Panc1 (cell line): ENCODE measurements around the gene ZNF92. TPM values are rescaled to one million over a fixed set of nuclear protein-coding genes. Genes with fewer than 3 reads are reported as not detected.
"Not testable (repeated sequence)": the region's sequence is repeated elsewhere in the genome, so short reads cannot be mapped to it uniquely, and the experiment has no call there.

Experiments
- ATAC-seq: fragments of 200-7000 bp; cut with Tn5 transposase; 2 replicates; pipeline ENCODE4 v1.9.1; 2020; ENCODE audit warnings: mild to moderate bottlenecking, moderate library complexity
- BruUV-seq: library from RNA; stranded (reverse); fragments of 400-500 nt; replicated peaks from 2 replicates; lab custom pipeline; 2021; lab: Mats Ljungman, UMichigan
- CTCF ChIA-PET: fragments of 300-600 bp; sonication (Branson Sonifier 250); formaldehyde crosslinking; loops from one replicate; lab custom pipeline; 2022; ENCODE audit warnings: antibody characterized with exemption; lab: Charles Lee
- POLR2A ChIA-PET: fragments of 300-600 bp; sonication (Branson Sonifier 250); formaldehyde crosslinking; loops from one replicate; lab custom pipeline; 2022; ENCODE audit warnings: antibody characterized with exemption; lab: Charles Lee
- DNase-seq: peaks from one replicate; pipeline ENCODE4 v3.0.0-alpha.2; 2010; ENCODE audit warnings: low read depth, low spot score
- H3K27ac ChIP-seq: 2 replicates; pipeline ENCODE4 v1.5.1; 2011; ENCODE audit warnings: mild to moderate bottlenecking, low read length, inconsistent platforms
- H3K27me3 ChIP-seq: fragments of 200-500 bp; sonication (Bioruptor generic); 2 replicates; pipeline ENCODE4 v1.6.0; 2014; ENCODE audit warnings: low read length, inconsistent platforms; ENCODE audit not compliant: control insufficient read depth, insufficient read depth
- H3K36me3 ChIP-seq: fragments of 200-500 bp; sonication (Bioruptor generic); 2 replicates; pipeline ENCODE4 v1.5.1; 2014; ENCODE audit warnings: inconsistent platforms, mild to moderate bottlenecking, low read length, moderate library complexity; ENCODE audit not compliant: control insufficient read depth, insufficient read depth
- H3K4me1 ChIP-seq: 2 replicates; pipeline ENCODE4 v1.5.1; 2011; ENCODE audit warnings: inconsistent platforms, mild to moderate bottlenecking, low read length, moderate library complexity; ENCODE audit not compliant: control insufficient read depth, insufficient read depth
- H3K4me3 ChIP-seq, 2 experiments: 2 replicates each; pipeline ENCODE4 v1.5.1; 2011 to 2012; ENCODE audit warnings: low read depth in 2 of 2, low read length in 2 of 2, mild to moderate bottlenecking in 2 of 2, inconsistent platforms in 1 of 2, moderate library complexity in 1 of 2
- H3K9me3 ChIP-seq: fragments of 200-500 bp; sonication (Bioruptor generic); 2 replicates; pipeline ENCODE4 v1.5.1; 2014; ENCODE audit warnings: low read depth, mild to moderate bottlenecking, inconsistent platforms, low read length, moderate library complexity; ENCODE audit not compliant: control insufficient read depth, insufficient read depth
- POLR2AphosphoS5 ChIP-seq: IDR thresholded peaks from 2 replicates; pipeline ENCODE4 v1.6.1; 2012; ENCODE audit warnings: mild to moderate bottlenecking, low read depth, low read length, moderate library complexity
- SIN3A ChIP-seq: IDR thresholded peaks from 2 replicates; pipeline ENCODE4 v1.6.1; 2012; ENCODE audit warnings: low read depth, mild to moderate bottlenecking, low read length, moderate library complexity, borderline replicate concordance; ENCODE audit not compliant: insufficient read depth
- TCF7L2 ChIP-seq: IDR thresholded peaks from 2 replicates; pipeline ENCODE4 v1.6.1; 2011; ENCODE audit warnings: mild to moderate bottlenecking, low read depth, low read length, inconsistent platforms
- in situ Hi-C: cut with HindIII; loops from 2 replicates; pipeline ENCODE4 v1.10.0; 2016; ENCODE audit warnings: low sequenced_read_pairs, low pct_unique_long_range_greater_than_20kb
- intact Hi-C: fragments of 100-400 bp; cut with micrococcal nuclease; formaldehyde crosslinking; loops from one replicate; pipeline ENCODE4 v1.10.0; 2022; ENCODE audit not compliant: unreplicated experiment
- total RNA-seq: library from RNA; stranded (reverse); gene quantifications from one replicate; pipeline ENCODE4 v1.2.1, GENCODE V29; 2021; ENCODE audit not compliant: unreplicated experiment
- TF ChIP-seq, protein P1 (sequence below), 2 experiments: IDR thresholded peaks; 2 replicates each; pipeline ENCODE4 v1.6.1; 2011 to 2012; ENCODE audit warnings: low read depth in 2 of 2, control low read depth in 1 of 2, low read length in 1 of 2, mild to moderate bottlenecking in 1 of 2, moderate library complexity in 1 of 2; ENCODE audit not compliant: insufficient read depth in 1 of 2
- TF ChIP-seq, protein P2 (sequence below): fragments of 450-650 bp; IDR thresholded peaks from 2 replicates; pipeline ENCODE4 v1.5.1; 2017; ENCODE audit warnings: mild to moderate bottlenecking

The ZNF92 gene
- total RNA-seq, 1 experiment from 2014 or later: 10.7 TPM

DNA sequence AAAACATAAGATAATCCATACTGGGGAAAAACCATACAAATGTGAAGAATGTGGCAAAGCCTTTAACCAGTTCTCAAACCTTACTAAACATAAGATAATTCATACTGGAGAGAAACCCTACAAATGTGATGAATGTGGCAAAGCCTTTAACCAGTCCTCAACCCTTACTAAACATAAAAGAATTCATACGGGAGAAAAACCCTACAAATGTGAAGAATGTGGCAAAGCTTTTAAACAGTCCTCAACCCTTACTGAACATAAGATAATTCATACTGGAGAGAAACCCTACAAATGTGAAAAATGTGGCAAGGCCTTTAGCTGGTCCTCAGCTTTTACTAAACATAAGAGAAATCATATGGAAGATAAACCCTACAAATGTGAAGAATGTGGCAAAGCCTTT is 25.4 kb downstream of the ZNF92 start:
- in situ Hi-C loops, H3K27me3 ChIP-seq, POLR2A ChIA-PET, DNase-seq, H3K4me1 ChIP-seq, CTCF ChIA-PET, H3K4me3 ChIP-seq, H3K36me3 ChIP-seq, BruUV-seq, H3K27ac ChIP-seq, intact Hi-C loops, ATAC-seq: not testable (repeated sequence)
- peaks cover 39% of the 10 kb centered on the region; the same call in 1 of the 2 replicates for H3K9me3 ChIP-seq

DNA sequence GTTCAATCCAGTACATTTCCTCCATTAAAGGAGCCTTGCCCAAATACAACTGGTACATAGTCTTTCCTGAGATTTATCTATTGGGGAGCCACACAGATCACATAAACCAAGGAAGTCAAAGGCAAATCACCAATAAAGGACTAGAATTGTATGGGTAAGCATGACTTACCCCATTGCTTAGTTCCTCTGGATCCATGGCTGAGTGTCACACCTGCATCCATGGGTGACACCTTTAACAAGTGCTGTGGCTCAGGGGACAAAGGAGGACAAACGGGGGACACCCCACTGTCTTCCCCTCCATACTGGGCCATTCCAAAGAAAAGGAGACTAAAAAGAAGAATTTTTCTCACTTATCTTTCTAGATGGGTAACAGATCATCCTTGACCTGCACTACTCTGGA is 30.4 kb downstream of the ZNF92 start:
- H3K36me3 ChIP-seq: no peaks in the 10 kb centered on the region; the same call in 1 of the 2 replicates
- H3K4me3 ChIP-seq: no peak overlapping the region
- TF ChIP-seq, protein P1, sequence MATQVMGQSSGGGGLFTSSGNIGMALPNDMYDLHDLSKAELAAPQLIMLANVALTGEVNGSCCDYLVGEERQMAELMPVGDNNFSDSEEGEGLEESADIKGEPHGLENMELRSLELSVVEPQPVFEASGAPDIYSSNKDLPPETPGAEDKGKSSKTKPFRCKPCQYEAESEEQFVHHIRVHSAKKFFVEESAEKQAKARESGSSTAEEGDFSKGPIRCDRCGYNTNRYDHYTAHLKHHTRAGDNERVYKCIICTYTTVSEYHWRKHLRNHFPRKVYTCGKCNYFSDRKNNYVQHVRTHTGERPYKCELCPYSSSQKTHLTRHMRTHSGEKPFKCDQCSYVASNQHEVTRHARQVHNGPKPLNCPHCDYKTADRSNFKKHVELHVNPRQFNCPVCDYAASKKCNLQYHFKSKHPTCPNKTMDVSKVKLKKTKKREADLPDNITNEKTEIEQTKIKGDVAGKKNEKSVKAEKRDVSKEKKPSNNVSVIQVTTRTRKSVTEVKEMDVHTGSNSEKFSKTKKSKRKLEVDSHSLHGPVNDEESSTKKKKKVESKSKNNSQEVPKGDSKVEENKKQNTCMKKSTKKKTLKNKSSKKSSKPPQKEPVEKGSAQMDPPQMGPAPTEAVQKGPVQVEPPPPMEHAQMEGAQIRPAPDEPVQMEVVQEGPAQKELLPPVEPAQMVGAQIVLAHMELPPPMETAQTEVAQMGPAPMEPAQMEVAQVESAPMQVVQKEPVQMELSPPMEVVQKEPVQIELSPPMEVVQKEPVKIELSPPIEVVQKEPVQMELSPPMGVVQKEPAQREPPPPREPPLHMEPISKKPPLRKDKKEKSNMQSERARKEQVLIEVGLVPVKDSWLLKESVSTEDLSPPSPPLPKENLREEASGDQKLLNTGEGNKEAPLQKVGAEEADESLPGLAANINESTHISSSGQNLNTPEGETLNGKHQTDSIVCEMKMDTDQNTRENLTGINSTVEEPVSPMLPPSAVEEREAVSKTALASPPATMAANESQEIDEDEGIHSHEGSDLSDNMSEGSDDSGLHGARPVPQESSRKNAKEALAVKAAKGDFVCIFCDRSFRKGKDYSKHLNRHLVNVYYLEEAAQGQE (IDR thresholded peaks at IDR 0.05; ENCODE audit: insufficient read depth in 1 of 2, low read depth in 2 of 2, low read length in 1 of 2): no peak
- TF ChIP-seq SIN3A (no peak), TCF7L2 (no peak), POLR2AphosphoS5 (no peak)
- TF ChIP-seq, protein P2, sequence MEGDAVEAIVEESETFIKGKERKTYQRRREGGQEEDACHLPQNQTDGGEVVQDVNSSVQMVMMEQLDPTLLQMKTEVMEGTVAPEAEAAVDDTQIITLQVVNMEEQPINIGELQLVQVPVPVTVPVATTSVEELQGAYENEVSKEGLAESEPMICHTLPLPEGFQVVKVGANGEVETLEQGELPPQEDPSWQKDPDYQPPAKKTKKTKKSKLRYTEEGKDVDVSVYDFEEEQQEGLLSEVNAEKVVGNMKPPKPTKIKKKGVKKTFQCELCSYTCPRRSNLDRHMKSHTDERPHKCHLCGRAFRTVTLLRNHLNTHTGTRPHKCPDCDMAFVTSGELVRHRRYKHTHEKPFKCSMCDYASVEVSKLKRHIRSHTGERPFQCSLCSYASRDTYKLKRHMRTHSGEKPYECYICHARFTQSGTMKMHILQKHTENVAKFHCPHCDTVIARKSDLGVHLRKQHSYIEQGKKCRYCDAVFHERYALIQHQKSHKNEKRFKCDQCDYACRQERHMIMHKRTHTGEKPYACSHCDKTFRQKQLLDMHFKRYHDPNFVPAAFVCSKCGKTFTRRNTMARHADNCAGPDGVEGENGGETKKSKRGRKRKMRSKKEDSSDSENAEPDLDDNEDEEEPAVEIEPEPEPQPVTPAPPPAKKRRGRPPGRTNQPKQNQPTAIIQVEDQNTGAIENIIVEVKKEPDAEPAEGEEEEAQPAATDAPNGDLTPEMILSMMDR: no peak
- DNase-seq: no peak
- no peak for ATAC-seq
- peaks cover 14% of the 10 kb centered on the region; the same call in 1 of the 2 replicates for H3K9me3 ChIP-seq
- no TSS peak for BruUV-seq
- POLR2A ChIA-PET: interaction anchor here (0.7 kb wide), 1 partner anchor 454 kb away, joined by 6 read pairs; no protein-coding TSS in a partner anchor
- H3K27me3 ChIP-seq: no peaks in the 10 kb centered on the region
- H3K4me1 ChIP-seq: no peaks in the 10 kb centered on the region
- CTCF ChIA-PET: no interaction called here
- intact Hi-C loops (no loop called here), in situ Hi-C loops (no loop called here)
- no peak overlapping the region for H3K27ac ChIP-seq

DNA sequence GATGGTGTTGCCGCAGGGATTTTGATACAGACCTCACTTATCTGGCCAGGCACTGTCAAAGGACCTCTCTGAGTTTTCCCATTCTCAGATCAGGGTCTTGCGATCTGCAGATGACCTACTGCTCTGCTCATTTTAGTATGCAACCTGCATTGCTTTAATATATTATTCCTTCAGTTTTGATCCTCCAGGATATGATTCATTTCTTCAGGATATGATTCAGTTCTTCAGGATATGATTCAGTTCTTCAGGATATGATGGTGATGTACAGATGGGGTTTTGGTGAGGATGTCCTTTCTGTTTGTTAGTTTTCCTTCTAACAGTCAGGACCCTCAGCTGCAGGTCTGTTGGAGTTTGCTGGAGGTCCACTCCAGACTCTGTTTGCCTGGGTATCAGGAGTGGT is 33.1 kb downstream of the ZNF92 start:
- BruUV-seq, in situ Hi-C loops, ATAC-seq, POLR2A ChIA-PET, H3K27me3 ChIP-seq, H3K36me3 ChIP-seq, H3K9me3 ChIP-seq, H3K27ac ChIP-seq, DNase-seq, CTCF ChIA-PET, H3K4me3 ChIP-seq, intact Hi-C loops, H3K4me1 ChIP-seq: not testable (repeated sequence)
